ENCODE results near the gene SUV39H2. TPM values are rescaled to one million over a fixed set of nuclear protein-coding genes. Genes with fewer than 3 reads are reported as not detected.

Gene SUV39H2
- total RNA-seq, 1 experiment from 2014 or later, result 21.9 TPM

- ChIA-PET CTCF (no interaction called here), POLR2A (no interaction called here)
- Histone ChIP-seq H3K9me3 (ENCODE audit: control insufficient read depth, insufficient read depth, low read depth, low read length) (no peaks in the 10 kb centered on the region), H3K4me1 (ENCODE audit: control insufficient read depth, insufficient read depth, low read length) (peaks cover 11% of the 10 kb centered on the region; the same call in 1 of the 2 replicates), H3K36me3 (ENCODE audit: control insufficient read depth, insufficient read depth, low read length) (peaks cover 2% of the 10 kb centered on the region), H3K4me3 (ENCODE audit: low read depth in 2 of 2, low read length in 2 of 2) (no peak overlapping the region), H3K27ac (ENCODE audit: low read length) (peak overlapping the region; percentile 39; the same call in 1 of the 2 replicates), H3K27me3 (ENCODE audit: control insufficient read depth, insufficient read depth, low read length) (no peaks in the 10 kb centered on the region)
- DNase-seq (ENCODE audit: low read depth, low spot score) (no peak), ATAC-seq (no peak)
- in situ Hi-C loops (cut with HindIII; ENCODE audit: low pct_unique_long_range_greater_than_20kb, low sequenced_read_pairs) (no loop called here), intact Hi-C loops (cut with micrococcal nuclease; ENCODE audit: unreplicated experiment) (no loop called here)
- no TSS peak for BruUV-seq (replicated peaks)
- no peak for TF ChIP-seq SIN3A (IDR thresholded peaks at IDR 0.05; ENCODE audit: borderline replicate concordance, insufficient read depth, low read depth, low read length)
Observed at GRCh38 chr10:14876764-14877163, 1.9 kb upstream of the SUV39H2 start.

GRCh38 chr10:14879124-14879927, 660 bp downstream of the SUV39H2 start:
- Histone ChIP-seq H3K4me1 (ENCODE audit: control insufficient read depth, insufficient read depth, low read length) (peaks cover 11% of the 10 kb centered on the region; the same call in 1 of the 2 replicates), H3K27me3 (ENCODE audit: control insufficient read depth, insufficient read depth, low read length) (no peaks in the 10 kb centered on the region), H3K27ac (ENCODE audit: low read length) (peak overlapping the region; percentile 68), H3K9me3 (ENCODE audit: control insufficient read depth, insufficient read depth, low read depth, low read length) (no peaks in the 10 kb centered on the region), H3K4me3 (ENCODE audit: low read depth in 2 of 2, low read length in 2 of 2) (peak overlapping the region; percentile 82 to 86), H3K36me3 (ENCODE audit: control insufficient read depth, insufficient read depth, low read length) (peaks cover 2% of the 10 kb centered on the region)
- BruUV-seq (replicated peaks), result no TSS peak
- no peak for TF ChIP-seq POLR2AphosphoS5 (IDR thresholded peaks at IDR 0.05; ENCODE audit: low read depth, low read length)
- no peak for TF ChIP-seq SIN3A (IDR thresholded peaks at IDR 0.05; ENCODE audit: borderline replicate concordance, insufficient read depth, low read depth, low read length)
- TF ChIP-seq TCF7L2 (IDR thresholded peaks at IDR 0.05; ENCODE audit: low read depth, low read length), result peak; percentile 93
- DNase-seq (ENCODE audit: low read depth, low spot score), result no peak
- in situ Hi-C loops (cut with HindIII; ENCODE audit: low pct_unique_long_range_greater_than_20kb, low sequenced_read_pairs), result no loop called here
- no peak for ATAC-seq
- ChIA-PET CTCF (no interaction called here), POLR2A (interaction anchor here (0.7 to 0.9 kb wide), 2 partner anchors 12 to 391 kb away, joined by 4 to 5 read pairs; no protein-coding TSS in a partner anchor)
- intact Hi-C loops (cut with micrococcal nuclease; ENCODE audit: unreplicated experiment), result no loop called here

GRCh38 chr10:14879928-14880193, 1.2 kb downstream of the SUV39H2 start:
- intact Hi-C loops (cut with micrococcal nuclease; ENCODE audit: unreplicated experiment), result no loop called here
- ChIA-PET POLR2A (interaction anchor here (0.7 to 0.9 kb wide), 2 partner anchors 13 to 391 kb away, joined by 4 to 5 read pairs; no protein-coding TSS in a partner anchor), CTCF (no interaction called here)

More at GRCh38 chr10:14879928-14880193, 1.2 kb downstream of the SUV39H2 start:
- ATAC-seq, result no peak
- TF ChIP-seq CTCF (IDR thresholded peaks at IDR 0.05), result no peak
- no peak for TF ChIP-seq TCF7L2 (IDR thresholded peaks at IDR 0.05; ENCODE audit: low read depth, low read length)
- TF ChIP-seq REST (IDR thresholded peaks at IDR 0.05; ENCODE audit: insufficient read depth in 1 of 2, low read depth in 2 of 2, low read length in 1 of 2), result no peak
- no peak for TF ChIP-seq POLR2AphosphoS5 (IDR thresholded peaks at IDR 0.05; ENCODE audit: low read depth, low read length)
- TF ChIP-seq SIN3A (IDR thresholded peaks at IDR 0.05; ENCODE audit: borderline replicate concordance, insufficient read depth, low read depth, low read length), result no peak
- Histone ChIP-seq H3K27ac (ENCODE audit: low read length) (peak overlapping the region; percentile 68), H3K4me1 (ENCODE audit: control insufficient read depth, insufficient read depth, low read length) (peaks cover 11% of the 10 kb centered on the region; the same call in 1 of the 2 replicates), H3K4me3 (ENCODE audit: low read depth in 2 of 2, low read length in 2 of 2) (peak overlapping the region; percentile 82 to 86), H3K36me3 (ENCODE audit: control insufficient read depth, insufficient read depth, low read length) (peaks cover 2% of the 10 kb centered on the region), H3K9me3 (ENCODE audit: control insufficient read depth, insufficient read depth, low read depth, low read length) (no peaks in the 10 kb centered on the region), H3K27me3 (ENCODE audit: control insufficient read depth, insufficient read depth, low read length) (no peaks in the 10 kb centered on the region)
- no peak for DNase-seq (ENCODE audit: low read depth, low spot score)
- no TSS peak for BruUV-seq (replicated peaks)
- in situ Hi-C loops (cut with HindIII; ENCODE audit: low pct_unique_long_range_greater_than_20kb, low sequenced_read_pairs), result no loop called here

Data from Panc1 (cell line).